Activated naive CD4-positive, alpha-beta T cell treated with anti-CD3 and anti-CD28 coated beads for 36 hours (primary cell): ENCODE data around the gene SH3TC2. TPM values are rescaled to one million over a fixed set of nuclear protein-coding genes. Genes with fewer than 3 reads are reported as not detected.
A peak's percentile ranks its signal among the peaks of the same experiment; 100 is the strongest.

Source experiments
- CTCF ChIA-PET: fragments of 350-600 bp; sonication (Branson Sonifier 250); formaldehyde crosslinking; loops from one replicate; lab custom pipeline; 2021; ENCODE audit warnings: antibody characterized with exemption; lab: Charles Lee
- DNase-seq: peaks from one replicate; pipeline ENCODE4 v3.0.0-alpha.2; 2020
- H3K27ac Mint-ChIP-seq: one replicate; pipeline ENCODE4 v1.8.0; 2021; ENCODE audit warnings: mild to moderate bottlenecking, mixed read lengths
- H3K27me3 Mint-ChIP-seq: one replicate; pipeline ENCODE4 v1.8.0; 2021; ENCODE audit warnings: low read depth, mixed read lengths
- H3K36me3 Mint-ChIP-seq: one replicate; pipeline ENCODE4 v1.8.0; 2021; ENCODE audit warnings: low read depth, mixed read lengths
- H3K4me1 Mint-ChIP-seq: one replicate; pipeline ENCODE4 v1.8.0; 2021; ENCODE audit warnings: low read depth, mixed read lengths
- H3K4me3 Mint-ChIP-seq: one replicate; pipeline ENCODE4 v1.8.0; 2021; ENCODE audit warnings: mild to moderate bottlenecking, moderate library complexity, mixed read lengths
- H3K9me3 Mint-ChIP-seq: one replicate; pipeline ENCODE4 v1.8.0; 2021; ENCODE audit warnings: mixed read lengths
- intact Hi-C: fragments of 100-400 bp; cut with micrococcal nuclease; formaldehyde crosslinking; loops from one replicate; pipeline ENCODE4 v1.15.1; 2023
- total RNA-seq, 2 experiments: library from RNA; stranded (reverse); gene quantifications; one replicate each; pipeline ENCODE4 v1.2.3, GENCODE V29; 2021

Gene SH3TC2
- total RNA-seq, 2 experiments from 2014 or later: not detected

GRCh38 chr5:148965511-148966265 is 97.2 kb downstream of the SH3TC2 start:
- CTCF ChIA-PET: interaction anchor here (0.6 to 4.0 kb wide), 4 partner anchors 8 to 234 kb away, joined by 3 to 28 read pairs (median 4); no protein-coding TSS in a partner anchor
- Mint-ChIP-seq H3K27me3 (peaks cover 3% of the 10 kb centered on the region), H3K4me3 (no peak overlapping the region), H3K27ac (no peak overlapping the region), H3K9me3 (no peaks in the 10 kb centered on the region), H3K36me3 (no peaks in the 10 kb centered on the region), H3K4me1 (peaks cover 2% of the 10 kb centered on the region)
- DNase-seq: no peak
- intact Hi-C loops: loop anchor here (5.0 kb wide), 2 partner anchors 147 to 302 kb away; no protein-coding TSS in a partner anchor

- H3K27ac Mint-ChIP-seq: no peak overlapping the region
- no peak for DNase-seq
- no peaks in the 10 kb centered on the region for H3K36me3 Mint-ChIP-seq
- CTCF ChIA-PET: interaction anchor here (1.0 to 2.1 kb wide), 3 partner anchors 33 to 232 kb away, joined by 3 to 10 read pairs (median 9); no protein-coding TSS in a partner anchor
- no peaks in the 10 kb centered on the region for H3K9me3 Mint-ChIP-seq
- H3K4me3 Mint-ChIP-seq: no peak overlapping the region
- H3K4me1 Mint-ChIP-seq: peaks cover 2% of the 10 kb centered on the region
- intact Hi-C loops: no loop called here
- peaks cover 3% of the 10 kb centered on the region for H3K27me3 Mint-ChIP-seq
Measured at GRCh38 chr5:148963664-148964063, 99.2 kb downstream of the SH3TC2 start.

GRCh38 chr5:148962761-148963324 is 100.0 kb downstream of the SH3TC2 start:
- no peak overlapping the region for H3K27ac Mint-ChIP-seq
- peaks cover 2% of the 10 kb centered on the region for H3K4me1 Mint-ChIP-seq
- H3K4me3 Mint-ChIP-seq: no peak overlapping the region
- no peaks in the 10 kb centered on the region for H3K36me3 Mint-ChIP-seq
- DNase-seq: no peak
- peaks cover 3% of the 10 kb centered on the region for H3K27me3 Mint-ChIP-seq
- intact Hi-C loops: no loop called here
- CTCF ChIA-PET: interaction anchor here (0.6 to 2.1 kb wide), 6 partner anchors 34 to 231 kb away, joined by 3 to 10 read pairs (median 4); no protein-coding TSS in a partner anchor
- H3K9me3 Mint-ChIP-seq: no peaks in the 10 kb centered on the region

DNA sequence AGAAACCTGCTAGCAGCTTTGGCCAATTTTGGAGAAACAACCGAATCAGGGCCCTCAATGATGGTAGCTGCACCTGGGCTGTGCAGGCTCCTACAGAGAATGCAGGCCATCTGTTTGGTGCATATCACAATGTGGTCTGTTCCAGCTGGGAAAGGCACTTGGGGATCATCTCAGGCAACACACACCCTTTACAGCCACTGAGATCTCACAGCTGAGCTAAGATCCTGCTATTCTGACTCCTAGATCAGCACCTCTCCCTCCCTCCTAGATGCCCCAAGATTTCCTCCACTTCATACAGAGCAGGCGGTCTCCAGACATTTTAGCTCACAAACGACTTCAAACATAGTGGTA is 100.7 kb downstream of the SH3TC2 start:
- no peak for DNase-seq
- H3K36me3 Mint-ChIP-seq: no peaks in the 10 kb centered on the region
- intact Hi-C loops: no loop called here
- peaks cover 2% of the 10 kb centered on the region for H3K4me1 Mint-ChIP-seq
- CTCF ChIA-PET: interaction anchor here (0.6 to 2.1 kb wide), 5 partner anchors 40 to 231 kb away, joined by 3 to 10 read pairs (median 4); no protein-coding TSS in a partner anchor
- peaks cover 3% of the 10 kb centered on the region for H3K27me3 Mint-ChIP-seq
- H3K27ac Mint-ChIP-seq: no peak overlapping the region
- H3K9me3 Mint-ChIP-seq: no peaks in the 10 kb centered on the region
- H3K4me3 Mint-ChIP-seq: no peak overlapping the region

DNA sequence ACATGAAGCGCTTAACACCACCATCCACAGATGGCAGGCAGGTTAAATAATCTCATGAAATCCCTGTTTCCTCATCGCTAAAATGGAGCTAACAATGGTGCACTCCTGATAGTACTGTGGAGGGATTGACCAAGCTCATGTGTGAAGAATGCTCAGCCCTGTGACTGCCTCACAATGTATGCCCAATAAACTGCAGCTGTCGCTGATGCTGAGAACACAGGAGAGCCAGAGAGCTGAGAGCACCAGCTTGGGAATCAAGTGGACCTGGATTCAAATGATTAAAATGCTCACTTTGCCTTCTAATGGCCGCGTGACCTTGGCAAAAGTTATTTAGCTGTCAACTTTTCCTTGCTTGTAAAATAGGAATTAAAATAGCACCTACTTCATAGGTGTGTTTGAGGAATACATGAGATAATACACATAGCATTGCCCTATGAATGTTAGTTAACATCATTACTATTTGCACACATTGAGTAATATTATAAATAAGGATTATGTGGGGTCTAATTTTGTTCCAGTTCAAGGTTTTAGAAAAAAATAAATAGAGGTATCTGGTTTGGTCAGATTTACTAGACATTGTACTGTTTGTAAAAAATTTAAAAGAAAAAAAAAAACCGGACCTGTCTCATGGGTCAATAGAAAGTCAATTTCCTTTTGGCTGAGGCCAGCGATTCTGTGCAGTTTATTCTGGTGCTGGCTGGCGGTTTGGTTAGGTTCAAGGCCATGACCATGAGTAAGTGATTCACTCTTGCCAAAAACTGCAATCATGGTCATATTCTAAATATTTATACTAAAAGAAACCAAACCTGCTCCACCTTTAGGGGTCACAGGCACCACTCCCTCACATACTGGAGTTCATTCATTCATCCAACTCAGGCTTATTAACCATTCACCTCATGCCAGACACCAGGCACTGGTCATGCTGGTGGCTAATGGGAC is 101.3 kb downstream of the SH3TC2 start:
- no peak overlapping the region for H3K27ac Mint-ChIP-seq

DNA sequence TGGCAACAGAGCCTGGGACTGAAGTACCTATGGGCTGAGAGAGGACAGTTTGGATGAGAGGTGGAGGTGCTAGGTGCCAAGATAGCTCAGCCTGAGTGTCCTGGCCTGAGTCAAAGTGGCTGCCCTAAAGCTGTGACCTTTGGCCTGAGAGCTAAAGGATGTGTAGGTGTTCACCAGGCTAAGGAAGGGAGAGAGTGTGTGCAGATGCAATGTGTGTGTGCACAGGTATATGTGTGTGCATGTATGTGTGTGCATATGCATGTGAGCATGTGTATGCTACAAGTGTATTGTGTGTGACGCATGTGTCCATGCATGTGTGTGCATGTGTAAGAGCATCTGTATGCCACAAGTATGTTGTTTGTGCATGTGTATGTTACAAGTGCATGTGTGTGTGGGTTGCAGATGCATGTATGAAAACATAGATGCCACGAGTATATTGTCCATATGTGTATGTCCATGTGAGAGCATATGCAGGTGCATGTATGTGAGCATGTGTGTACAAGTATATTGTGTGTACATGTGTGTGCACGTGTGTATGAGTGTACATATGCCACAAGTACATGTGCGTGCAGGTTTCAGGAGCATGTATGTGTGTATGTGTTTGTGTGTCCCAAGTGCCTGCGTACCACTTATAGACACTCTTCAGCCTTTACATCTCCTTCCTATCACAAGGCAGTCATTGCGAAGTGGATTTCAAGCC is 102.6 kb downstream of the SH3TC2 start:
- no peak overlapping the region for H3K27ac Mint-ChIP-seq
- no peaks in the 10 kb centered on the region for H3K27me3 Mint-ChIP-seq
- CTCF ChIA-PET: interaction anchor here (1.2 to 11.6 kb wide), 3 partner anchors 14 to 223 kb away, joined by 3 to 227 read pairs (median 4); no protein-coding TSS in a partner anchor
- no peak for DNase-seq
- H3K4me1 Mint-ChIP-seq: peaks cover 2% of the 10 kb centered on the region
- intact Hi-C loops: no loop called here
- H3K9me3 Mint-ChIP-seq: no peaks in the 10 kb centered on the region
- no peaks in the 10 kb centered on the region for H3K36me3 Mint-ChIP-seq
- no peak overlapping the region for H3K4me3 Mint-ChIP-seq

More for the DNA sequence above, 101.3 kb downstream of the SH3TC2 start:
- Mint-ChIP-seq H3K27me3 (peaks cover 3% of the 10 kb centered on the region), H3K4me1 (peaks cover 2% of the 10 kb centered on the region), H3K36me3 (no peaks in the 10 kb centered on the region), H3K9me3 (no peaks in the 10 kb centered on the region), H3K4me3 (no peak overlapping the region)
- no peak for DNase-seq
- intact Hi-C loops: no loop called here
- CTCF ChIA-PET: interaction anchor here (0.9 to 2.0 kb wide), 6 partner anchors 55 to 229 kb away, joined by 3 to 9 read pairs (median 3); no protein-coding TSS in a partner anchor

GRCh38 chr5:148957591-148958202 is 105.2 kb downstream of the SH3TC2 start:
- intact Hi-C loops: loop anchor here (1.0 to 5.0 kb wide), 7 partner anchors 40 to 515 kb away; no protein-coding TSS in a partner anchor
- CTCF ChIA-PET: interaction anchor here (0.6 to 11.6 kb wide), 37 partner anchors 10 to 778 kb away, joined by 3 to 227 read pairs (median 4); partner anchors contain the start of gene ADRB2
- no peak overlapping the region for H3K27ac Mint-ChIP-seq

DNA sequence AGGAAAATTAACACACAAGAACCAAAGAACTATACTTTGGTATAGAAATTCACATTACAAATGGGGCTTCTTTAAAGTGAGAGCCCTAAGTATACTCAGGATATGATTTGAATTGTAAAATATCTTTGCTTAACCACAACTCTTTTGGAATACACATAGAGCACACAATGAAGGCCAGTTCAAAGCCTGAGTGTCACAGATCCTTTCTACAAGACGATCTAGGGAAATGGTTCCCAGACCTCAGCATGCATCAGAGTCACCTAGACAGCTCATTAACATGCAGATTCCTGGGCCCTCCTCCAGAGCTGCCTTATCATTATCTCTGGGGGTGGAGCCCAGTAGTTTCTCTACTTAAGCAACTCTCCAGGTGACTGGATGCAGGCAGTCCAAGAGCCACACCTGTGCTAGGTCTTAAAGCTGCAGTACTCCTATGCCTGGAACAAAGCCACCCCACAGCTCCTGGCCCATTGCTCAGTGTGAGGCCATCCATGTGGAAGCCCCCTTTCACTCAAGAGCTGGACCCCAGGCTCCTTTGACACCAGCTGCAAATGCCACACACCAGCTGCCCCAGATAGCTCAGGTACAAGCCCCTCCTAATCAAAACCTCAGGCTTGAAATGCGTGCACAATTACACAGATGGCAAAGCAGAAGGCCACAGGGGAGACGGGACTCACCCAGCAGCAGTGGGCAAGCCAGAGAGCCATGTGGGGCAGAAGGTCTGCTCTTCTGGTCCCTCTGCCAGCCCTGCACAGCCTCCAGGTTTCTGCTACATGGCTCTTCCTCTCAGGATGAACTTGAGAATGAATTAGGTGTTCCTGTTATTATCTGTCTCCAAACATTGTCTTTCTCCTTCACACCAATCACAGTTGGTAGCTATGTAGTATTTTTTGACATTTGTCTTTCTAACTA is 106.1 kb downstream of the SH3TC2 start:
- Mint-ChIP-seq H3K36me3 (no peaks in the 10 kb centered on the region), H3K4me3 (no peak overlapping the region), H3K4me1 (no peaks in the 10 kb centered on the region), H3K27me3 (no peaks in the 10 kb centered on the region), H3K9me3 (no peaks in the 10 kb centered on the region), H3K27ac (no peak overlapping the region)
- intact Hi-C loops: loop anchor here (1.0 to 5.0 kb wide), 7 partner anchors 41 to 514 kb away; no protein-coding TSS in a partner anchor
- CTCF ChIA-PET: interaction anchor here (0.7 to 11.6 kb wide), 25 partner anchors 11 to 238 kb away, joined by 3 to 227 read pairs (median 4); partner anchors contain the start of gene ADRB2
- no peak for DNase-seq

More at GRCh38 chr5:148957591-148958202, 105.2 kb downstream of the SH3TC2 start:
- H3K36me3 Mint-ChIP-seq: no peaks in the 10 kb centered on the region
- no peaks in the 10 kb centered on the region for H3K9me3 Mint-ChIP-seq
- H3K4me1 Mint-ChIP-seq: no peaks in the 10 kb centered on the region
- no peaks in the 10 kb centered on the region for H3K27me3 Mint-ChIP-seq
- peak; percentile 66 for DNase-seq
- no peak overlapping the region for H3K4me3 Mint-ChIP-seq
